ENCODE results near the gene TOMM20.

The TOMM20 gene

GRCh38 chr1:235105051-235106043 is 23.3 kb downstream of the TOMM20 start:
- in situ Hi-C loops (cut with MboI; ENCODE audit: low sequenced_read_pairs) = loop anchor here (10.0 to 25.0 kb wide), 2 partner anchors 309 to 857 kb away; no protein-coding TSS in a partner anchor

GRCh38 chr1:235102993-235103411 is 25.6 kb downstream of the TOMM20 start:
- in situ Hi-C loops (cut with MboI; ENCODE audit: low sequenced_read_pairs) = loop anchor here (10.0 to 25.0 kb wide), 2 partner anchors 312 to 859 kb away; no protein-coding TSS in a partner anchor

- in situ Hi-C loops (cut with MboI; ENCODE audit: low sequenced_read_pairs) = loop anchor here (10.0 to 25.0 kb wide), 2 partner anchors 313 to 860 kb away; no protein-coding TSS in a partner anchor
Measured at GRCh38 chr1:235102259-235102582, 26.4 kb downstream of the TOMM20 start.

- in situ Hi-C loops (cut with MboI; ENCODE audit: low sequenced_read_pairs) = loop anchor here (10.0 to 25.0 kb wide), 2 partner anchors 313 to 861 kb away; no protein-coding TSS in a partner anchor
Measured at GRCh38 chr1:235101558-235102258, 26.9 kb downstream of the TOMM20 start.

- in situ Hi-C loops (cut with MboI; ENCODE audit: low sequenced_read_pairs) = loop anchor here (10.0 to 25.0 kb wide), 2 partner anchors 315 to 862 kb away; no protein-coding TSS in a partner anchor
Measured at GRCh38 chr1:235100194-235100772, 28.4 kb downstream of the TOMM20 start.

GRCh38 chr1:235098991-235099390 is 29.6 kb downstream of the TOMM20 start:
- in situ Hi-C loops (cut with MboI; ENCODE audit: low sequenced_read_pairs) = loop anchor here (25.0 kb wide), 1 partner anchor 762 kb away; no protein-coding TSS in a partner anchor

GRCh38 chr1:235098547-235098946 is 30.1 kb downstream of the TOMM20 start:
- in situ Hi-C loops (cut with MboI; ENCODE audit: low sequenced_read_pairs) = loop anchor here (25.0 kb wide), 1 partner anchor 761 kb away; no protein-coding TSS in a partner anchor

GRCh38 chr1:235097501-235097900 is 31.1 kb downstream of the TOMM20 start:
- in situ Hi-C loops (cut with MboI; ENCODE audit: low sequenced_read_pairs) = loop anchor here (25.0 kb wide), 1 partner anchor 760 kb away; no protein-coding TSS in a partner anchor

- in situ Hi-C loops (cut with MboI; ENCODE audit: low sequenced_read_pairs) = loop anchor here (25.0 kb wide), 1 partner anchor 759 kb away; no protein-coding TSS in a partner anchor
Measured at GRCh38 chr1:235095938-235096562, 32.6 kb downstream of the TOMM20 start.

GRCh38 chr1:235093696-235094592 is 34.7 kb downstream of the TOMM20 start:
- in situ Hi-C loops (cut with MboI; ENCODE audit: low sequenced_read_pairs) = loop anchor here (25.0 kb wide), 1 partner anchor 757 kb away; no protein-coding TSS in a partner anchor

- in situ Hi-C loops (cut with MboI; ENCODE audit: low sequenced_read_pairs) = loop anchor here (25.0 kb wide), 1 partner anchor 756 kb away; no protein-coding TSS in a partner anchor
Measured at GRCh38 chr1:235093013-235093695, 35.5 kb downstream of the TOMM20 start.

- in situ Hi-C loops (cut with MboI; ENCODE audit: low sequenced_read_pairs) = loop anchor here (25.0 kb wide), 1 partner anchor 755 kb away; no protein-coding TSS in a partner anchor
Measured at GRCh38 chr1:235092415-235092814, 36.2 kb downstream of the TOMM20 start.

GRCh38 chr1:235092045-235092406 is 36.6 kb downstream of the TOMM20 start:
- in situ Hi-C loops (cut with MboI; ENCODE audit: low sequenced_read_pairs) = loop anchor here (25.0 kb wide), 1 partner anchor 755 kb away; no protein-coding TSS in a partner anchor

GRCh38 chr1:235091319-235092044 is 37.2 kb downstream of the TOMM20 start:
- in situ Hi-C loops (cut with MboI; ENCODE audit: low sequenced_read_pairs) = loop anchor here (25.0 kb wide), 1 partner anchor 754 kb away; no protein-coding TSS in a partner anchor

- in situ Hi-C loops (cut with MboI; ENCODE audit: low sequenced_read_pairs) = loop anchor here (25.0 kb wide), 1 partner anchor 753 kb away; no protein-coding TSS in a partner anchor
Measured at GRCh38 chr1:235090406-235091069, 38.1 kb downstream of the TOMM20 start.

GRCh38 chr1:235088907-235089306 is 39.7 kb downstream of the TOMM20 start:
- in situ Hi-C loops (cut with MboI; ENCODE audit: low sequenced_read_pairs) = loop anchor here (5.0 to 25.0 kb wide), 5 partner anchors 204 to 752 kb away; no protein-coding TSS in a partner anchor

- in situ Hi-C loops (cut with MboI; ENCODE audit: low sequenced_read_pairs) = loop anchor here (5.0 to 25.0 kb wide), 5 partner anchors 204 to 751 kb away; no protein-coding TSS in a partner anchor
Measured at GRCh38 chr1:235088430-235088829, 40.2 kb downstream of the TOMM20 start.

Data from HL-60/S4 (cell line).